Measurements from ENCODE around the gene OLA1.
"Not testable (repeated sequence)": the region's sequence is repeated elsewhere in the genome, so short reads cannot be mapped to it uniquely, and the experiment has no call there.

The OLA1 gene

DNA sequence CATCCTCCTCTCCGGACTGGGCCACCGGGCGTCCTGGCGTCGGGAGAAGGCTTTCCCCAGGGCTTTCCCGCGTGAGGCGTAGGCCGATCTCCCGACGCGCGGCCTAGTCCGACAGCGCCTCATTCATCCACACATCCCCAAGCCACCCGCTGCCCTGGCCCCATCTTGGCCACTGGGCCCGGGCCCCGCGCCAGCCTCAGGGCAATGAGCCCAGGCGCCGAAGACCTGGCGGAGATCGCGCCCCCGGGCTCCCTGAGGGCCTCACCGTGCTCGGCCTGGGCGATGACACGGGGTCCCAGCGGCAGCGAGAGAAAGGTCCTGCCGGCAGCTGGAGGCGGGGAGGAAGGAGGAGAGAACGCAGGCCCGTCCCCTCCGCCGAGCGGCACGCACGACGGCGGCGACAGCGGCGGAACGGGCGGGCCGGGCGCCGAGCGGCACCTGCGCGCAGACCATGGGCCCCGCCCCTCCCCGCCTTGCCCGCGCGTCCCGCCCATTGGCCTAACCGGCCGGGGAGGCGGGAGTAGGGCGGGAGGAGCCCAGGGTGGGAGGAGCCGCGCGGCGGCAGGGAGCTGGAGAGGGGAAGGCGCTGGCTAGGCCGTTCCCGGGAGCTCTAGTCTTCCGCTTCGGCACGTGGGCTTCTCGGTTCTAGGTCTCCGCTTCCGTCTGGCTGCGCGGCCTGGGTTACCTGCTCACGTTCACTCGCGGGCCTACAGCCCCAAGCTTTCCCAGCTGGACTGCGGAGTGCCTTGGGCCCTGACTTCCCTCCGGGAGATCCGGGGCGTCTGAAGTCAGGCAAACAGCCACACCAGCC, at the start of gene OLA1:
Gene OLA1 (minus strand): TSS at position 346 of the 811 bp plus-strand sequence. CDS start 1,717 bp downstream, outside the sequence.
- no peak for TF ChIP-seq JUND (IDR thresholded peaks at IDR 0.05; ENCODE audit: low read depth)
- in situ Hi-C loops (cut with HindIII; ENCODE audit: low pct_unique_long_range_greater_than_20kb, low sequenced_read_pairs) = no loop called here
- DNase-seq (ENCODE audit: low read depth in 1 of 2, low spot score in 1 of 2) = peak; percentile 85 to 94

DNA sequence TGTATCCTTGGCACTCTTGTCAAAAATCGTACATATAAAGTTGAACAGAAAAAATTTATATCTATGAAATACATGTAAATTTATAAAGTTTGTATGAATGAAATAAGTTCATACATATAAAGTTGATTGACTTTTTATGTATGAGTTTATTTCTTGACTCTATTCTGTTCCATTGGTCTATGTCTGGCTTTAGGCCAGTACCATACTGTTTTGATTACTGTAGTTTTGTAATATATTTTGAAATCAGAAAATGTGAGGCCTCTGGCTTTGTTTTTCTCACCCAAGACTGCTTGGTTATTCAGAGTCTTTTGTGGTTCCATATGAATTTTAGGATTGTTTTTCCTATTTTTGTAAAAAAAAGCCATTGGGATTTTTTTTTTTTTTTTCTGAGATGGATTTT, 44.6 kb upstream of the OLA1 start:
- no peak for DNase-seq (ENCODE audit: low read depth in 1 of 2, low spot score in 1 of 2)
- in situ Hi-C loops (cut with HindIII; ENCODE audit: low pct_unique_long_range_greater_than_20kb, low sequenced_read_pairs) = no loop called here

DNA sequence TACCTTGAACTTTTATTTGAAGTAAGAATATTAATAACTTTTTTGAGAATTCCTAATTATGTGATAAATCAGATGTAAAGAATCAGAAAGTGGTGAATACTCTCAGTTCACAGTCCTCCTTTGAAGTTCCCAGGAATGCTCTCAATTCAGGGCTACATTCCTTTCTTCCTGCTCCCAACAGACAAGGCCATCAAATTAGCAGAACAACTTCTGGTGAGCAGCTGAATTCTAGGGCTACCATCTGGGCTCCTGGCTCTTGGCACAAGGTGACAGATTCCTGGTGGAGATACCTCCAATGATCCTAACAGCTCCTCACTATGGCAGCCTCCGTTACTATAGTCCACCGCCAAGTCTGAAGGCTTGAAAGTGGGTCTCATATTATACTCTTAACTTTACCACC, 37.8 kb upstream of the OLA1 start:
- DNase-seq (ENCODE audit: low read depth in 1 of 2, low spot score in 1 of 2) = no peak
- in situ Hi-C loops (cut with HindIII; ENCODE audit: low pct_unique_long_range_greater_than_20kb, low sequenced_read_pairs) = no loop called here
- no peak for TF ChIP-seq JUND (IDR thresholded peaks at IDR 0.05; ENCODE audit: low read depth)

More for the DNA sequence above, 44.6 kb upstream of the OLA1 start:
- TF ChIP-seq JUND (IDR thresholded peaks at IDR 0.05; ENCODE audit: low read depth) = no peak

DNA sequence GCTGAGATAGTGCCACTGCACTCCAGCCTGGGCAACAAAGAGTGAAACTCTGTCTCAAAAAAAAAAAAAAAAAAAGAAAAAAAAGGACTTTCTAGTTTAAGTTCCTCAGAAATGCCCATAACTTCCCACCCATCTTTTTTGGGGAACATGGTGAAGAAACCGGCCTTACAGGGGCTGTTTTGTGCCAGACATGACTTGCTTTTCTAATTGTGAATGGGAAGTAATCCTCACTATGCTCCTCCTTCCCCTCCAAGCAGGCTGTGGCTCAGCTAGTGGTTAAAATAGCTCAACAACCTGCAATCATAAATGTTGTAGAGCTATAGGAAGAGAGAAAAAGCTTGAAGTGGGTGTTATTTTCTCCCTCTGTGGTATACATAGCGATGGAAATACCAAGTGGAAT, 34.1 kb upstream of the OLA1 start:
- in situ Hi-C loops (cut with HindIII; ENCODE audit: low pct_unique_long_range_greater_than_20kb, low sequenced_read_pairs) = no loop called here
- no peak for DNase-seq (ENCODE audit: low read depth in 1 of 2, low spot score in 1 of 2)
- TF ChIP-seq JUND (IDR thresholded peaks at IDR 0.05; ENCODE audit: low read depth) = no peak

DNA sequence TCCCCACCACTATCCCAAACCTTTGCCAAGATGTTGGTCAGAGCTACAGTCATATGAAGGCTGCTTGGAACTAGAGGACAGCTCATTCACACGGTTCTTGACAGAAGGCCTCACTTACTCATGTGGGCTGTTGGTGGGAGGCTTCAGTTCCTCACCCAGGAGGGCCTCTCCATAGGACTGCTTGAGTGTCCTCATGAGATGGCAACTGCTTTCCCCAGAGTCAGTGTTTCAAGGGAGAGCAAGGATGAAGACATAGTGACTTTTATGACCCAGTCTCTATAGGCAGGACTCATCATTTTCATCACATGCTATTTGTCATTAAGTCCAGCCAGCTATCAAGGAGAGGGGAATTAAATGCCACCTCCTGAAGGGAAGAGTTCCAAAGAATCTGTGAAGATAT, 33.4 kb upstream of the OLA1 start:
- in situ Hi-C loops (cut with HindIII; ENCODE audit: low pct_unique_long_range_greater_than_20kb, low sequenced_read_pairs) = no loop called here

DNA sequence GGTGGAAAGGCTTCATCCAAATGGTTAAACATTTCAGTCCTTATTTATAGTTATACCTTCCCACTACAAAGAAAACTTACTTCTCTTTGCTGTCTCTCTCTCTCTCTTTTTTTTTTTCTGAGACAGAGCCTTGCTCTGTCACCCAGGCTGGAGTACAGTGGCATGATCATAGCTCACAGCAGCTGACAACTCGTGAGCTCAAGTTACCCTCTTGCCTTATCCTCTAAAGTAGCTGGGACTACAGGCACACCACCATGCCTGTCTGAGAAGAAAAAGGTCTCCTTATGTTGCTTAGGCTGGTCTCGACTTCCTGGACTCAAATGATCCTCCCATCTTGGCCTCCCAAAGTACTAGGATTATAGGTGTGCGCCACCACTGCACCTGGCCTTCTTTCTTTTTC, 32.3 kb upstream of the OLA1 start:
- in situ Hi-C loops (cut with HindIII; ENCODE audit: low pct_unique_long_range_greater_than_20kb, low sequenced_read_pairs) = no loop called here
- TF ChIP-seq JUND (IDR thresholded peaks at IDR 0.05; ENCODE audit: low read depth) = no peak
- DNase-seq (ENCODE audit: low read depth in 1 of 2, low spot score in 1 of 2) = no peak

More for the DNA sequence above, 33.4 kb upstream of the OLA1 start:
- no peak for DNase-seq (ENCODE audit: low read depth in 1 of 2, low spot score in 1 of 2)
- no peak for TF ChIP-seq JUND (IDR thresholded peaks at IDR 0.05; ENCODE audit: low read depth)

DNA sequence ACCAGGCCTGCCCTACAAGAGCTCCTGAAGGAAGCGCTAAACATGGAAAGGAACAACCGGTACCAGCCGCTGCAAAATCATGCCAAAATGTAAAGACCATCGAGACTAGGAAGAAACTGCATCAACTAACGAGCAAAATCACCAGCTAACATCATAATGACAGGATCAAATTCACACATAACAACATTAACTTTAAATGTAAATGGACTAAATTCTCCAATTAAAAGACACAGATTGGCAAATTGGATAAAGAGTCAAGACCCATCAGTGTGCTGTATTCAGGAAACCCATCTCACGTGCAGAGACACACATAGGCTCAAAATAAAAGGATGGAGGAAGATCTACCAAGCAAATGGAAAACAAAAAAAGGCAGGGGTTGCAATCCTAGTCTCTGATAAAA, 21.9 kb upstream of the OLA1 start:
- DNase-seq (ENCODE audit: low read depth in 1 of 2, low spot score in 1 of 2); in situ Hi-C loops (cut with HindIII; ENCODE audit: low pct_unique_long_range_greater_than_20kb, low sequenced_read_pairs): not testable (repeated sequence)

DNA sequence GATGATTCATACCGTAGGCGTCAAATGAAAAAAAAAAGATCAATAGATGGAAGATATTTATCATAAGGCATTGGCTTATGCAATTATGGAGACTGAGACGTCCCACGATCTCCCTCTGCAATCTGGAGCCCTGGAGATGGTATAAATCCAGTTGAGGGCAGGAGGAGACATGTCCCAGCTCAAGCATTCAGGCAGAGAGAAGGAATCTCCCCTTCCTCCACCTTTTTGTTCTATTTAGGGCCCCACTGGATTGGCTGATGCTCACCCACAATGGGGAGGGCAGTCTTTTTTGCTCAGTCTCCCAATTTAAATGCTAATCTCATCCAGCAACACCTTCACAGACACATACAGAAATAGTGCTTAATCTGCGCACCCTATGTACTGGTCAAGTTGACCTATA, 18.0 kb upstream of the OLA1 start:
- DNase-seq (ENCODE audit: low read depth in 1 of 2, low spot score in 1 of 2) = no peak
- TF ChIP-seq JUND (IDR thresholded peaks at IDR 0.05; ENCODE audit: low read depth) = no peak
- in situ Hi-C loops (cut with HindIII; ENCODE audit: low pct_unique_long_range_greater_than_20kb, low sequenced_read_pairs) = no loop called here

DNA sequence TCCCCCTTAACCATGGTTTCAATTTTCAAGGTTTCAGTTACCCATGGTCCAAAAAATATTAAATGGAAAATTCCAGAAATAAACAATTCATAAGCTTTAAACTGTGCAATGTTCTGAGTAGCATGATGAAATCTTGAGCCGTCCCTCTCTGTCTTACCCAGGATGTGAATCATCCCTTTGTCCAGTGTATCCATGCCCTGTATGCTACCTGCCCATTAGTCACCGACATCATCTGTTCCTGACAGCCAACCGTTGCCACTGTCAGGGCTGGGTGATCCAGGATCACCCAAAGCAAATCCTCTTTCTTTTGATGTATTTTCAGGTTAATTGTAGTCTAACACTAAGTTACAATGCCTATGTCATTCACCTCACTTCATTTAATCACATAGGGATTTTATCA, 15.7 kb upstream of the OLA1 start:
- no peak for TF ChIP-seq JUND (IDR thresholded peaks at IDR 0.05; ENCODE audit: low read depth)
- in situ Hi-C loops (cut with HindIII; ENCODE audit: low pct_unique_long_range_greater_than_20kb, low sequenced_read_pairs) = no loop called here
- no peak for DNase-seq (ENCODE audit: low read depth in 1 of 2, low spot score in 1 of 2)

DNA sequence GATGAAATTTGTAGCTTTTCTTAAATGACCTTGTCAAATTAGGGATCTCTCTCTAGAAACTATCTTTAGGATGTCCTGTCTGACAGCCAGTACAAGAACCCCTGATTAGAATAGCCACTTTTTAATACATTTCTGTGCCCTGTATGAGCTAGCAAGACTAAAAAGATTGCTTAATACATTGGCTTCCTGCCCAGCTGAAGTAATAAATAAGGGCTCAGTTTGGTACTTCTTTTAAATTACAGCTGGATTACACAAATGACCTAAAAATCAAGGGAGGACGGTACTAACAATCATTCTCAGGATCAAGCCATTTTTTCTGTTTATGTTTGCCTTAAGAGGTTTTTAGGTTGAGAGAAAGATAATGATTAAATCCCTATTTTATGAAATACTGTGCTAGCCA, 11.6 kb upstream of the OLA1 start:
- TF ChIP-seq JUND (IDR thresholded peaks at IDR 0.05; ENCODE audit: low read depth) = no peak
- no peak for DNase-seq (ENCODE audit: low read depth in 1 of 2, low spot score in 1 of 2)
- in situ Hi-C loops (cut with HindIII; ENCODE audit: low pct_unique_long_range_greater_than_20kb, low sequenced_read_pairs) = no loop called here

DNA sequence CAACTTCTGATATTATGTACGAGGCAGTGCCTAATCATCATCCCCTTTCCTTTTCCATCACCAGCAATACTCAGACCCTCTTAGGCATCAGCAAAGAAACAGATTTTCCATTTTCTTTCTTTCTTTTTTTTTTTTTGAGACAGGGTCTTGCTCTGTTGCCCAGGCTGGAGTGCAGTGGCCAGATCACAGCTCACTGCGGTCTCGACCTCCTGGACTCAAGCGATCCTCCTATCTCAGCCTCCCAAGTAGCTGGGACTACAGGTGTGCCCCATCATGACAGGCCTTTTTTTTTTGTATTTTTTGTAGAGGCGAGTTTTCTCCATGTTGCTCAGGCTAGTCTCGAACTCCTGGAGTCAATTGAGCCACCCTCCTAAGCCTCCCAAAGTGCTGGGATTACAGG, 5.9 kb upstream of the OLA1 start:
- in situ Hi-C loops (cut with HindIII; ENCODE audit: low pct_unique_long_range_greater_than_20kb, low sequenced_read_pairs) = no loop called here
- no peak for TF ChIP-seq JUND (IDR thresholded peaks at IDR 0.05; ENCODE audit: low read depth)
- no peak for DNase-seq (ENCODE audit: low read depth in 1 of 2, low spot score in 1 of 2)

DNA sequence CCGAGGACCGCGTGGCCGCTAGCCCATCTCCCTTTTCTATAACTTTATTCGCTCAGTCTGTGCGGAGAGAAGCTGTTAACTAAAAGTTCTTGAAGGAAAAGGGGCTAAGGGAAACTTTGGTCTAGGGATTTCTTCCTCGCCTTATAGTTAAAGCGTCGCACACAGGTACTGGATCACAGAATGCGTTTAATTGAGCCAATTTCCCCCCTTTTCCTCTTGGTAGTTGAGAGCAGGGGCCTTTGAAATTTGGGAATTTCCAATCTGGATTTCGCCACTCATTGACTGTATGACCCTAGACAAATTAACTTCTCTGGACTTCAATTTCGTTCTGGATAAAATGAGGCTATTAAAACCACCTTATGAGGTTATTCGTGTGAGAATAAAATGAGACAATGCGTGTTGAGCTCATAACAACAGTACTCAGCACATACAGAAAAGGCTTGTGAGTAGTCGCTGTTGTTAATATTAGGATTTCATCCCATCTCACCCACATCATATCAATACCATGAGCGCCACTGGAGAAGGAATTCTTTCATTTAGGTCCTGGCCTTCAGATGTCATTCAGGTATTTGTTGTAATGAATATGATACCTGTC, 763 bp upstream of the OLA1 start:
- TF ChIP-seq JUND (IDR thresholded peaks at IDR 0.05; ENCODE audit: low read depth) = no peak
- in situ Hi-C loops (cut with HindIII; ENCODE audit: low pct_unique_long_range_greater_than_20kb, low sequenced_read_pairs) = no loop called here
- no peak for DNase-seq (ENCODE audit: low read depth in 1 of 2, low spot score in 1 of 2)

DNA sequence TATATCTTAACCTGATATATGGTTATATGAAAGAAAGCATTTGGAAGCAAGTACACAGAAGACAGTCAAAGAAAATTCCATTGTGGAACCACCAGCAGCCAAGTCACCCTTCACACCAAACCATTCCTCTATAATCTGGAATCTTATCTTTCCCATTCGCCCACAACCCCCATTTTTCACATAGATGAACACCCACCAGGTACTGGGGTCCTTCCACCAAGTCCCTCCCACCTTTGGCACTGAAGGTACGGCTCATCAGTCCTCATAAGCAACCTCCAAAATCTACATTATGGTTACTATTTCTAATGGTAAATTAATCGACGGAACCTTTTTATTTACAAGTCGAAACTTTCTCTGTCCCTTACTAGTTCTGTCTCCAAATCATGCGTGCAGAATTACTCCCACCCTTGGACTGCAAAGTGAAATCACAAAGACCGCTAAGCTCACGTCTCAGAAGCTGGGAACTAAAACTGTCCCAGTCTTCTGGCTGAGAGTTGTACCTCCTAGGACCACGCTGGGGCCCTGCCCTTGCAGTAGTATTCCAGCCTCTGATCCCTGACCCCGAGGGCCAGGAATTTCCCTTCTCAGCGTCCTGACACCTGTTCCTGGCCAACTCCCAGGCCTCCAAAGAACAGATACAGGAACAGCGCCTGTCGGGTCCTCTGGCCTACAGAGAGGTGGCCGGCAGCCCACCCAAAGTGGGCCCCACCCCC, 702 bp downstream of the OLA1 start:
- in situ Hi-C loops (cut with HindIII; ENCODE audit: low pct_unique_long_range_greater_than_20kb, low sequenced_read_pairs) = no loop called here
- no peak for TF ChIP-seq JUND (IDR thresholded peaks at IDR 0.05; ENCODE audit: low read depth)
- DNase-seq (ENCODE audit: low read depth in 1 of 2, low spot score in 1 of 2) = peak; percentile 8 to 27
